ENCODE data around the gene TTYH3. TPM values are rescaled to one million over a fixed set of nuclear protein-coding genes. Genes with fewer than 3 reads are reported as not detected.
A peak's percentile ranks its signal among the peaks of the same experiment; 100 is the strongest.

The TTYH3 gene
- total and polyA plus RNA-seq, 9 of the 15 experiments (the other 6 are each of a cell fraction or from before 2014, with no cell fraction given), result 0.01 to 5.5 (median 1.1) TPM

DNA sequence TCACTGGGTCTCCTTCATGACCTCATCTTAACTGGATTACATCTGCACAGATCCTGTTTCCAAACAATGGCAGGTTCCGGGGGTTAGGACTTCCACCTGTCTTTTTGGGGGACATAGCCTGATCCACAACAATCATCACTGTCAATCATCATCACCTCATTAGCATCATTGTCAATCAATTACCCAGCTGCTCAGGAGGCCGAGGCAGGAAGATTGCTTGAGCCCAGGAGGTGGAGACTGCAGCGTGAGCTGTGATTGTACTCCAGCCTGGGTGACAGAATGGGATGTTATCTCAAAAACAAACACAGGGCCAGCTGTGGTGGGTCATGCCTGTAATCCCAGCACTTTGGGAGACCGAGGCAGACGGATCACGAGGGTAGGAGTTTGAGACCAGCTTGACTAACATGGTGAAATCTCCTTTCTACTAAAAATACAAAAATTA, 74.9 kb downstream of the TTYH3 start (continued):
- TF ChIP-seq NCOA1 (IDR thresholded peaks at IDR 0.05; ENCODE audit: low read depth) (no peak), SMAD4 (CRISPR knock-in tag; conservative IDR thresholded peaks at IDR 0.05) (no peak), ARHGAP35 (IDR thresholded peaks at IDR 0.05; ENCODE audit: partially characterized antibody) (no peak), SMARCA4 (IDR thresholded peaks at IDR 0.05) (no peak), BHLHE40 (IDR thresholded peaks at IDR 0.05; ENCODE audit: low read length) (0 out of 2 replicates have a peak, but pooled peaks have one; percentile 45), TBP (optimal IDR thresholded peaks at IDR 0.05; ENCODE audit: low read depth, low read length) (no peak), RBM34 (IDR thresholded peaks at IDR 0.05; ENCODE audit: borderline replicate concordance, insufficient read depth, low read length) (no peak), L3MBTL2 (IDR thresholded peaks at IDR 0.05) (0 out of 2 replicates have a peak, but pooled peaks have one; percentile 26), KDM1A (IDR thresholded peaks at IDR 0.05) (peak; percentile 66 to 69), RCOR1 (IDR thresholded peaks at IDR 0.05; ENCODE audit: borderline replicate concordance in 1 of 2, low read depth in 2 of 2, low read length in 2 of 2) (peak in 1 of 2 experiments; percentile 65; a peak in 2 of 4 replicates), RBM14 (IDR thresholded peaks at IDR 0.05; ENCODE audit: borderline replicate concordance, insufficient read depth, low read depth, low read length) (no peak), ARID1B (IDR thresholded peaks at IDR 0.05) (0 out of 2 replicates have a peak, but pooled peaks have one; percentile 25)

DNA sequence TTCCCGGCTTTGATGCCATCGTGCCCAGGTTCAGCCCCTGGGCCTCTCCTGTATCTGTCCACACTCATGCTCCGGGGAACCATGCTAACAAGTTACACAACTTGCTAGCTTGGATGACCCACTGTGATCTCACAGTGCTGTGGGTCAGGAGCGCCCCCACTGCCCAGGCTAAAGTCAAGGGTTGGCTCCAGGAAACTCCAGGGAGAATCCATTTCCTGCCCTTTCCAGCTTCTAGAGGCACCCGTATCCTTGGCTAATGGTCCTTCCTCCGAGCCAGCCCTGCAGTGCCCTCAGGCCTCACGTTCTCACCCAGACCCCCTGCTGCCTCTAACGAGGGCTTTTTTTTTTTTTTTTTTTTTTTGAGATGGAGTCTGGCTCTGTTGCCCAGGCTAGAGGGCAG, 75.7 kb downstream of the TTYH3 start:
- H2AFZ ChIP-seq (ENCODE audit: low read depth, low read length), result no peak overlapping the region
- H3K9me1 ChIP-seq (ENCODE audit: control insufficient read depth, insufficient read depth, low read length), result no peaks in the 10 kb centered on the region
- FAIRE-seq, result no peak
- in situ Hi-C loops (cut with MboI), result no loop called here
- ChIA-PET POLR2A (interaction anchor here (0.6 to 1.5 kb wide), 2 partner anchors 9 to 118 kb away, joined by 3 to 4 read pairs; no protein-coding TSS in a partner anchor), CTCF (ENCODE audit: low intra/inter-chr PET ratio) (no interaction called here)
- no peak overlapping the region for H3K4me2 ChIP-seq (ENCODE audit: insufficient read depth, low read length)
- H3K79me2 ChIP-seq (ENCODE audit: control insufficient read depth, insufficient read depth, low read length), result no peaks in the 10 kb centered on the region
- peaks cover 9 to 27% of the 10 kb centered on the region in 2 experiments; a peak in 4 of 5 replicates for H3K27me3 ChIP-seq (ENCODE audit: control insufficient read depth in 2 of 2, insufficient read depth in 2 of 2, low read length in 2 of 2)
- DNase-seq (ENCODE audit: extremely low read depth in 1 of 4, low spot score in 3 of 4), result no peak
- intact Hi-C loops (cut with micrococcal nuclease), result no loop called here
- 0 out of 2 replicates have a peak, but pooled peaks cover 3% of the 10 kb centered on the region for H4K20me1 ChIP-seq (replicated peaks; ENCODE audit: control insufficient read depth, insufficient read depth, low read length)
- no peak overlapping the region for H3K9ac ChIP-seq (ENCODE audit: insufficient read depth in 1 of 2, low read depth in 2 of 2, low read length in 2 of 2)
- no TSS peak for BruUV-seq (replicated peaks)
- WGBS (ENCODE audit: insufficient coverage, low coverage, missing lambda C conversion rate), result 13% methylated on average over 8 of the region's 8 CpGs
- H3K4me1 ChIP-seq (replicated peaks in 1 of 2; ENCODE audit: control insufficient read depth in 2 of 2, insufficient read depth in 2 of 2, low read length in 2 of 2), result peaks cover 0 to 35% of the 10 kb centered on the region in 2 experiments; a peak in 3 of 5 replicates
- no peak for TF ChIP-seq SUPT5H (IDR thresholded peaks at IDR 0.05)
- no peak for ATAC-seq
- H3K36me3 ChIP-seq (ENCODE audit: control insufficient read depth, insufficient read depth, low read length), result no peaks in the 10 kb centered on the region
- no peaks in the 10 kb centered on the region for H3K9me3 ChIP-seq (replicated peaks; ENCODE audit: control insufficient read depth, insufficient read depth, low read depth, low read length)
- no peak overlapping the region for H3K27ac ChIP-seq (ENCODE audit: extremely low read depth, low read depth, low read length)
- H3K4me3 ChIP-seq, result no peak overlapping the region
